H9 (cell line): Measurements from ENCODE around the gene SLC9A9. TPM values are rescaled to one million over a fixed set of nuclear protein-coding genes. Genes with fewer than 3 reads are reported as not detected.

Experiments
- DNase-seq: peaks from one replicate; pipeline ENCODE4 v3.0.0-alpha.2; 2017
- H2AFZ ChIP-seq: one replicate; pipeline ENCODE4 v1.6.1; 2013; ENCODE audit warnings: mild to moderate bottlenecking, low read length, control low read depth, moderate library complexity
- H2AK5ac ChIP-seq: 2 replicates; pipeline ENCODE4 v1.6.1; 2013; ENCODE audit warnings: low read length, control low read depth, mixed read lengths; ENCODE audit not compliant: insufficient read length
- H2BK120ac ChIP-seq: one replicate; pipeline ENCODE4 v1.6.1; 2013; ENCODE audit warnings: low read depth, mild to moderate bottlenecking, low read length, control low read depth, inconsistent platforms; ENCODE audit not compliant: poor library complexity, severe bottlenecking
- H2BK12ac ChIP-seq: 2 replicates; pipeline ENCODE4 v1.6.1; 2013; ENCODE audit warnings: low read length, control low read depth, mixed read lengths, low read depth; ENCODE audit not compliant: insufficient read length
- H2BK15ac ChIP-seq: 2 replicates; pipeline ENCODE4 v1.6.1; 2013; ENCODE audit warnings: low read depth, low read length, control low read depth
- H2BK20ac ChIP-seq: one replicate; pipeline ENCODE4 v1.6.1; 2013; ENCODE audit warnings: low read depth, mild to moderate bottlenecking, low read length, control low read depth, inconsistent platforms; ENCODE audit not compliant: poor library complexity, severe bottlenecking
- H2BK5ac ChIP-seq: 2 replicates; pipeline ENCODE4 v1.6.1; 2013; ENCODE audit warnings: low read length, control low read depth, mixed read lengths; ENCODE audit not compliant: insufficient read length
- H3K14ac ChIP-seq: 2 replicates; pipeline ENCODE4 v1.6.1; 2013; ENCODE audit warnings: low read length, control low read depth; ENCODE audit not compliant: insufficient read depth
- H3K18ac ChIP-seq: 2 replicates; pipeline ENCODE4 v1.6.1; 2013; ENCODE audit warnings: low read depth, mild to moderate bottlenecking, mixed read lengths, low read length, control low read depth; ENCODE audit not compliant: insufficient read length
- H3K23ac ChIP-seq: 2 replicates; pipeline ENCODE4 v1.6.1; 2013; ENCODE audit warnings: low read length, control low read depth, mixed read lengths, low read depth; ENCODE audit not compliant: insufficient read length
- H3K23me2 ChIP-seq: 2 replicates; pipeline ENCODE4 v1.6.1; 2013; ENCODE audit warnings: low read depth, mild to moderate bottlenecking, mixed read lengths, low read length, control low read depth; ENCODE audit not compliant: insufficient read length, poor library complexity, severe bottlenecking
- H3K27ac ChIP-seq: 2 replicates; pipeline ENCODE4 v1.5.1; 2013; ENCODE audit warnings: low read length, control low read depth, mixed read lengths, low read depth; ENCODE audit not compliant: insufficient read length
- H3K27me3 ChIP-seq: 2 replicates; pipeline ENCODE4 v1.6.1; 2013; ENCODE audit warnings: low read length, control low read depth, inconsistent platforms; ENCODE audit not compliant: insufficient read depth
- H3K4ac ChIP-seq: 2 replicates; pipeline ENCODE4 v1.6.1; 2013; ENCODE audit warnings: low read depth, mild to moderate bottlenecking, control low read depth, inconsistent platforms, low read length, moderate library complexity
- H3K4me1 ChIP-seq: 2 replicates; pipeline ENCODE4 v1.6.1; 2013; ENCODE audit warnings: low read length, control low read depth, inconsistent platforms; ENCODE audit not compliant: insufficient read depth
- H3K4me2 ChIP-seq: 2 replicates; pipeline ENCODE4 v1.6.1; 2013; ENCODE audit warnings: low read length, control low read depth, mixed read lengths; ENCODE audit not compliant: insufficient read length, insufficient read depth
- H3K56ac ChIP-seq: 2 replicates; pipeline ENCODE4 v1.6.1; 2013; ENCODE audit warnings: low read depth, mild to moderate bottlenecking, mixed read lengths, low read length, control low read depth; ENCODE audit not compliant: insufficient read length
- H3K79me1 ChIP-seq: 2 replicates; pipeline ENCODE4 v1.6.1; 2013; ENCODE audit warnings: low read depth, mild to moderate bottlenecking, moderate library complexity, low read length, control low read depth, inconsistent platforms; ENCODE audit not compliant: insufficient read depth, poor library complexity, severe bottlenecking
- H3K79me2 ChIP-seq: 2 replicates; pipeline ENCODE4 v1.6.1; 2013; ENCODE audit warnings: low read length, control low read depth, inconsistent platforms; ENCODE audit not compliant: insufficient read depth
- H3K9ac ChIP-seq: 2 replicates; pipeline ENCODE4 v1.6.1; 2013; ENCODE audit warnings: low read length, control low read depth, mixed read lengths; ENCODE audit not compliant: insufficient read length; ENCODE audit errors: extremely low read depth
- H3K9me3 ChIP-seq: one replicate; pipeline ENCODE4 v1.6.1; 2013; ENCODE audit warnings: low read depth, low read length, inconsistent platforms; ENCODE audit not compliant: control insufficient read depth
- H3T11ph ChIP-seq: one replicate; pipeline ENCODE4 v1.6.1; 2013; ENCODE audit warnings: mild to moderate bottlenecking, low read length, control low read depth, inconsistent platforms
- H4K20me1 ChIP-seq: one replicate; pipeline ENCODE4 v1.6.1; 2013; ENCODE audit not compliant: control insufficient read depth, insufficient read length, insufficient read depth
- H4K5ac ChIP-seq: 2 replicates; pipeline ENCODE4 v1.6.1; 2013; ENCODE audit warnings: low read depth, mild to moderate bottlenecking, mixed read lengths, low read length, control low read depth; ENCODE audit not compliant: insufficient read length
- H4K8ac ChIP-seq: replicated peaks from 2 replicates; pipeline ENCODE4 v1.6.1; 2013; ENCODE audit warnings: low read length, control low read depth, mixed read lengths, low read depth; ENCODE audit not compliant: insufficient read length
- H4K91ac ChIP-seq: 2 replicates; pipeline ENCODE4 v1.6.1; 2013; ENCODE audit warnings: low read depth, mild to moderate bottlenecking, moderate library complexity, mixed read lengths, low read length, control low read depth; ENCODE audit not compliant: insufficient read length
- H3K27ac Mint-ChIP-seq, 3 experiments: 2 replicates in 2 of 3; 3 replicates in 1 of 3; pipeline ENCODE4 v1.8.0; 2020 to 2021; ENCODE audit warnings: mixed read lengths in 3 of 3, mild to moderate bottlenecking in 1 of 3, moderate library complexity in 1 of 3
- H3K27me3 Mint-ChIP-seq: 2 replicates; pipeline ENCODE4 v1.8.0; 2021; ENCODE audit warnings: low read depth, mild to moderate bottlenecking, moderate library complexity, mixed read lengths
- H3K36me3 Mint-ChIP-seq, 3 experiments: 2 replicates in 2 of 3; 3 replicates in 1 of 3; pipeline ENCODE4 v1.8.0; 2020 to 2021; ENCODE audit warnings: low read depth in 3 of 3, mixed read lengths in 3 of 3; ENCODE audit not compliant: insufficient read depth in 1 of 3
- H3K4me1 Mint-ChIP-seq, 2 experiments: 2 replicates each; pipeline ENCODE4 v1.8.0; 2020; ENCODE audit warnings: mixed read lengths in 2 of 2
- H3K4me3 Mint-ChIP-seq, 2 experiments: 2 replicates in 1 of 2; 3 replicates in 1 of 2; pipeline ENCODE4 v1.8.0; 2020 to 2021; ENCODE audit warnings: mild to moderate bottlenecking in 2 of 2, mixed read lengths in 2 of 2, moderate library complexity in 1 of 2
- H3K9me3 Mint-ChIP-seq, 2 experiments: 2 replicates in 1 of 2; 3 replicates in 1 of 2; pipeline ENCODE4 v1.8.0; 2020; ENCODE audit warnings: mild to moderate bottlenecking in 2 of 2, mixed read lengths in 2 of 2, moderate library complexity in 1 of 2
- CTCF ChIP-seq: fragments of 200-600 bp; sonication (generic); conservative IDR thresholded peaks from 3 replicates; pipeline ENCODE4 v1.8.0; 2021; ENCODE audit warnings: antibody characterized with exemption, mild to moderate bottlenecking
- WGBS: extraction: QIAGEN DNeasy Blood & Tissue Kit; methylation state at CpG from one replicate; pipeline ENCODE4 v1.1.7; 2013; ENCODE audit warnings: missing lambda C conversion rate, low lambda C conversion rate, mixed read lengths; ENCODE audit not compliant: insufficient read length; ENCODE audit errors: extremely low coverage; 5-methylcytosine and 5-hydroxymethylcytosine counted together
- total RNA-seq: library from RNA; stranded (reverse); gene quantifications from 2 replicates; pipeline ENCODE4 v1.2.1, GENCODE V29; 2021

The SLC9A9 gene
- total RNA-seq, 1 experiment from 2014 or later = 0.35 TPM

GRCh38 chr3:143643905-143644304 lies 204.4 kb downstream of the SLC9A9 start:
- Mint-ChIP-seq H3K27ac (no peak overlapping the region), H3K9me3 (no peaks in the 10 kb centered on the region; a peak in 4 of 5 replicates), H3K27me3 (no peaks in the 10 kb centered on the region), H3K36me3 (no peaks in the 10 kb centered on the region), H3K4me3 (no peak overlapping the region), H3K4me1 (peaks cover 3 to 4% of the 10 kb centered on the region in 2 experiments)
- Histone ChIP-seq H2BK15ac (no peak overlapping the region), H3T11ph (no peak overlapping the region), H3K23ac (no peak overlapping the region), H3K27ac (no peak overlapping the region), H3K56ac (no peak overlapping the region), H3K9ac (no peak overlapping the region), H3K9me3 (no peaks in the 10 kb centered on the region), H2AK5ac (no peak overlapping the region), H3K79me2 (no peaks in the 10 kb centered on the region), H2BK5ac (no peak overlapping the region), H4K8ac (no peak overlapping the region), H3K4ac (no peak overlapping the region), H2BK120ac (no peak overlapping the region), H3K4me2 (no peak overlapping the region), H3K18ac (no peak overlapping the region), H4K20me1 (no peaks in the 10 kb centered on the region), H2BK20ac (no peak overlapping the region), H3K79me1 (no peaks in the 10 kb centered on the region), H3K27me3 (no peaks in the 10 kb centered on the region), H3K4me1 (no peaks in the 10 kb centered on the region; the same call in 1 of the 2 replicates), H2BK12ac (no peak overlapping the region), H4K91ac (no peak overlapping the region), H3K14ac (no peak overlapping the region), H3K23me2 (no peaks in the 10 kb centered on the region), H4K5ac (no peak overlapping the region), H2AFZ (no peak overlapping the region)
- no peak for DNase-seq
- no CpG with 5 or more reads among the region's 1 CpG for WGBS
- no peak for TF ChIP-seq CTCF
